HG03469 (cell line): ENCODE results near the gene TNPO2.
"Not testable (repeated sequence)": the region's sequence is repeated elsewhere in the genome, so short reads cannot be mapped to it uniquely, and the experiment has no call there.

Source experiments
- ATAC-seq: cut with Tn5 transposase; IDR thresholded peaks from one replicate; pipeline ENCODE4 v1.9.1; 2021; ENCODE audit warnings: mild to moderate bottlenecking, moderate library complexity, moderate number of reproducible peaks; ENCODE audit not compliant: unreplicated experiment

TNPO2 gene

DNA sequence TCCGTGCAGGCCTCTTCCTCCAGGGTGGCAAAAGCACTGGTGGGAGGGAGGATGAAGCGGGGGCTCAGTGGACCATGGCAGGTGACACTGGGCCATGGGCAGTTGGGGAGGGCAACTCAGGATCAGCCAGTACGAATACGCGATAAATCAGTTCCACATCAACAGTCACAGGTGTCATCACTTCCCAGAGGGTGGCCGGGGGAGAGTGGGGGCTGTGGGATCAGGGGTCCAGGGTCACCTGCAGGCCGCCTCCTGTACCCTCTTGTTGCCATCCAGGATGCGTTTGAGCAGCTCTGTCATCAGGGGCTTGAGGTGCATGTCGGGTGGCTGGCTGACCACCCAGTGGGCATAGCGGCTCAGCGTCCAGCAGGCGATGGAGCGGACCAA, 17.4 kb downstream of the TNPO2 start:
- no peak for ATAC-seq

DNA sequence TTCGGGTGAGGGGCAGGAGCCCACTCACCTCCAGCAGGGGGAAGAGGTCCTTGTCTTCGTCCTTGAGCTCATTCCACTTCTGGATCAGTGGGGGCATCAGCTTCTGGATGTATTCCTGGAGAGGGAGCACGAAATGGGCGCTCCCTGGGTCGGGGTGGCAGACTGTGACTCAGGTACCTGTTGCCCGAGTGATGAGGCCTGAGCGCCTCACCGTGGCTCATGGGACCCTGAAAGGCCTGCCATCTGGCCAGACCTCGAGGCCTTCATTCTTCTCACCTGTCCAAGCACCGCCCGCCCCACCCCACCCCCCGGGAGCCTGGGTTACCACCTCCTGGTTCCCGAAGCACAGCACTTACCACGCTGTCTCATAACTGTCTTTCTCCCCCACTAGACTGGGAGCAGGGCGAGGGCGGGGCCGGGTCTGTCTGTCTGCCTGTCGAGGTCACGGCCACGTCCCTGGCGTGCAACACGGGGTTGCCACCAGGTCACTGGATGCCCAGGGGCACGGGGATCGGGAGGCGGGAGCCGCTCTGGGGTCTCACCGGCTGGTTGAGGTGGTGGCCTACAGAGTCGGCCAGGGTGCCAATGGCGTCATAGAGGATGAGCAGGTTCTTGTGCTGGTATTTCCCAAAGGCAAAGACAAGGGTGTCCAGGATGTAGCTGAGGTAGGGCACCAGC, 17.9 kb downstream of the TNPO2 start:
- ATAC-seq = no peak

DNA sequence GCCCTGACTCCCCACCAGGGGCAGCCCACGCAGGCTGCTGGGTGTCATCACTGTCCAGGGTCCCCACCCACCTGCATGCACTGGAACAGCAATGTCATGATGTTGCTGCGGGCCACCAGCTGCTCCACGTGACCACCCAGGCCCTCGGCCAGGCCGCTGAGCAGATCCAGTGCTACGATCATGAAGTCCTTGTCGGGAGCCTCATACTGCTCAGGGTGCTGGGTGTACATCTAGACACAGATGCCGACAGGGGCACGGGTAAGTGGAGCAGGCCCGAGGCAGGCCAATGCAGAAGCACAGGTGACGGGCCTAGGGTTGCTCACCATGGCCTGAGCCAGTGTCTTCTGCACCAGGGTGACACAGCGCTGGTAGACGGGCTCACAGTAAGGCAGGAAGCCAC, 18.6 kb downstream of the TNPO2 start:
- no peak for ATAC-seq

DNA sequence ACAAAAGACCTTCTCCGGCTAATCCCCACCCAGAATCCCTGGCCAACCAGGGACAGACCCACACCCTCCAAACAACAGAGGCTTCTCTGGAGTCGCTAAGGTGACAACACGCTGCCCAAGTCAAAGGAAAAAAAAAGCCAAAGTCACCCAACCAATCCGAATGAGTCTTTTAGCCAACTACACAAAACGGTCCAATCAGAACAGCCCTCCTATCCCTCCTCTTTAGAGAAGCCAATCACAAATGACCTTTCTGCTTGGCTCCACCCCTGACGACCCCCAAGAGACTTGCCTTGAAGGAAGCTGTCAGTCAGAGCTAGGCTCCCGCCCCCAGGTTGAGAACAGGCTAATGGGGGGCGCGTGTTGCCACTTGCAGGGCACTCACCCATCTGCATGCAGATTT, 20.7 kb downstream of the TNPO2 start:
- ATAC-seq = no peak

DNA sequence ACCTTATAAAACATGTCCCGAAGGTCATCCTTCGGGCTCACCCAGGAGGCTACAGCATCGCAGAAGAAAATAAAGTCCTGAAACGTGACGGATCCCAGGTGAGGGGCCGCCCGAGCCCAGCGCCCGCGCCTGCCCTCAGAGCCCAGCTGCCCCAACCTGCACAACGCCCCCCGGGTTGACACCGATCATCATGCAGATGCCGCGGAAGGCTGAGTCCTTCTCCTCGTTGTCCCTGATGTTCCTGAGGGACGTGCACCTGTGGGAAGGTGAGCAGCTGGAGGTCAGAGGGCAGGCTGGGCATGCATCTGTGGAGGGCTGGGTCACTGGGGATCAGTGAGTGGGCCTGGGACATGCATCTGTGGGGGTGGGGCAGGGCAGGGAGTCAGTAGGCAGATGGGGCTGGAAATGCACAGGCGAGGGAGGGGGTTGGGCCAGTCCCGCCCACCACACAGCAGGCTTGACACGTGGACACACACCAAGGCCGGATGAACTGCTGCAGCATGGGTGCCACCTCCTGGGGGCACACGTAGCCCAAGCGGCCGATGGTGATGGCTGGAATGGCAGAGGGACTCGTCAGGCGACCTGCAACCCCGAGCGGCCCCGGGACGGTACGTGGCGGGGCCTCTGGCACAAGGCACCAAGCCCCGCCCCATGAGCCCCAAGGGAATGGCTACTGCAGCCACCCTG, 22.0 kb downstream of the TNPO2 start:
- no peak for ATAC-seq

DNA sequence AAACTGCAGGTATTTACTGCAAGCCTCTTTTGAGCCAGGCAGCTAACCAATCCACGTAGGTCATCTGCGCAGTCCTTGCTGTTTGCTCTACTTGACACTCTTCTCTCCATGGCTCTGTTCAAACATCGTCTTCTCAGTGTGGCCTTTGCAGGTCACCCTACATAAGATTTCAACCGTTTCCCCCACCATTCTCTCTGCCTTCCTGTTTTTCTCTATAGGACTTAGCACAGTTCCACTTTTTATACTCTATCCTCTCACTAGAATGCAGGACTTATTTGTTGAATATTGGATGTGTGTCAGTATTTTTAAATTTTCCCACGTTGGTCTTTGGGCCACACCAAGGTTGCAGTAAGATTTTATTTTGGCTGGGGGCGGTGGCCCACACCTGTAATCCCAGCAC, 25.6 kb downstream of the TNPO2 start:
- ATAC-seq = no peak

DNA sequence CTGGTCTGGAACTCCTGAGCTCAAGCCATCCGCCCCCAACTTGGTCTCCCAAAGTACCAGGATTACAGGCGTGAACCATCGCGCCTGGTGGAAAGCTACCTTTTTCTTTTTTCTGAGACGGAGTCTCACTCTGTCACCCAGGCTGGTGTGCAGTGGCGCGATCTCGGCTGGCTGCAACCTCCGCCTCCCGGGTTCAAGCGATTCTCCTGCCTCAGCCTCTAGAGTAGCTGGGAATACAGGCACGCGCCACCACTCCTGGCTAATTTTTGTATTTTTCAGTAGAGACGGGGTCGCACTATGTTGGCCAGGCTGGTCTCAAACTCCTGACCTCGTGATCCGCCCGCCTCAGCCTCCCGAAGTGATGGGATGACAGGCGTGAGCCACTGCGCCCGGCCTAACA, 26.3 kb downstream of the TNPO2 start:
- ATAC-seq = not testable (repeated sequence)

DNA sequence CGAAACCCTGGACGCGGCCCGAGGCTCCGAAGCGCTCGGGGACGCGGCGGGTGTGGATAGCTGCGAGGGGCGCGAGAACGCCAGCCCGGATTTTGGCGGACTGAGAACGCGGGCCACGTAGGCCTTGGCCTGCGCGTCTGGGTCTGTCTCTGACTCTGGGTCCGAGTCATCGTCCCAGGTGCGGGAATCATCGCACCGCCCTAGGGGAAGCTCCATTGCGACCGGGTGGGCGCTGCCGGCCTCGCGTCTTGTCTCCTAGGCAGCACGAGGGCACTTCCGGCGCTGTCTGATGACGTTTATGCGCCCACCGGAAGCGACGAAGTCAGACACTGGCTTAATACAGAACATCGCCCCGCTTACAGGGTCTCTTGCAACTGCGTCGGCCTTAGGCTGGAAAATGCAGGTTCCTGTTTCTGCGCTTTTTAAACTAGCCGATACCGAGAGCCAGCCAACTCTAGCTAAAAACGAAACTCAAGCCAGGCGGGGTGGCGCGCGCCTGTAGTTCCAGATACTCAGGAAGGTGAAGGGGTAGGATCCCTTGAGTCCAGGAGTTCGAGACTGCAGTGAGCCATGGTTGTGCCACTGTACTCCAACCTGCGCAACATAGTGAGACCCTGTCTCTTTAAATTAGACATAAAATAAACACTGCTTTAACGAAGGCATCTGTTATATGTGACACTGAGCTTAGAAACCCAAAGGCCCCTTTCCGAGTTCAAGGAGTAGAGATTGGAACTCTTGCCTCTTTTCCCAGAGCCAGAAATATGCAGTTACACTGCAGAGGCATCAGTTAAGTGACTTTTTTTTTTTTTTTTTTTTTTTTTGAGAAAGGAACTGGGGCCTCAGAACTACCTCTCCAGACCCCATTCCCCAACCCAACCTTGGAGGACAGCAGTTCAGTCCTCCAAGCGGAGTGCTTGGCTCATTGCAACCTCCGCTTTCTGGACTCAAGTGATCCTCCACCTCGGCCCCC, 27.1 kb downstream of the TNPO2 start, which contains the start of gene FBXW9:
Gene FBXW9 (minus strand): TSS at position 266 of the 970 bp plus-strand sequence. CDS start 50 bp downstream, at position 216.
- peak; percentile 30 for ATAC-seq

DNA sequence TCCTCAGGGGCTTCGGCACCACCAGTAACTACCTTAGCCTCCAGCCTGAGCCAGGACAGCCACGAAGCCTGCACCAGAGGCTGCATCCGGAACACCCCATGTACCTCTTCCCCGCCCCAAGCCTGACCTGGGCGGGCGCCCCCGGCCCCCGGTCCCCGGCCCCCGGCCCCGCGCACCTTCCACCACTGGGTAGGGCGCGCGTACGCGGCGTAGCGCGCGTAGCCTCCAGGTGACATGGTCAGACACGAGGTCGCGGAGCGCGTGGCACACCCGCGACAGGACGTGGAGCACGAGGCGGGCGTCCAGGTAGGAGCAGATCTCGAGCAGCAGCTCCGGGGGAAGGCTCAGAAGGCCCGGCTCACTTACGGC, 27.8 kb downstream of the TNPO2 start:
- no peak for ATAC-seq

DNA sequence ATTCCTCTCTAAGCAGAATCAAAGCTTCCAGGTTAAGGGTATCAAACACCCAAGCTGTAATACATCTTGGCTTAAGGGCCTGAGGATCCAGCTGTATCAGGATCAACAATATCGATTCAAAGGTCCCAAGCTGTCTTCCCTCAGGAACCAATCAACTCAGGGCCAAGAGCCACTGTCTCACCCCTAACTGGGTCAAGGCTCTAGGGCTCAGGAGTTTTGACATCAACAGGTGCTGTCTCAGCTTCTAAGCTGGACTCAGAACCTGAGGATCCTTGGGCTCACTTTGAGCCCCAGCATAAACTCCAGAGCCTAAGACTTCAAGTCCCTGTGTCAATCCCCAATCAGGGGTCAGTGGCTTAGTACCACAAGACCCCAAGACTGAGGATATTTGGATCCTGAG, 28.2 kb downstream of the TNPO2 start:
- ATAC-seq = no peak

DNA sequence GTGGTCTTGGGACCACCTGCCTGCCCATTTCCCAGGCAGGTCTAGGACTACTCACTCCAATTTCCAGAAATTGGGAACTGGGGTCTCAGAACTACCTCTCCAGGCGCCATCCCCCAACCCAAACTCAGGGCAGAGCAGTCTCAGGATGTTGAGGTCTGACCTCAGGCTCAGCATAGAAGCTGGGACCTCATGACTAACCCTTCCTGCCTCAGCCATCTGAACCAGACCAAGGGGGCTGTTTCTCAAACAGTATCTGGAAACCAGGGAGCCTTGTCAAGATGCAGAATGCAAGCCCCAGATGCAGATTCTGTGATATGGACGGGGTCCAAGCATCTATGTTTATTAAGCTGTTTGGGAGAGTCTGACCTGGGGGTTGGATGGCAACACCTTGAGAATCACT, 28.6 kb downstream of the TNPO2 start:
- no peak for ATAC-seq

DNA sequence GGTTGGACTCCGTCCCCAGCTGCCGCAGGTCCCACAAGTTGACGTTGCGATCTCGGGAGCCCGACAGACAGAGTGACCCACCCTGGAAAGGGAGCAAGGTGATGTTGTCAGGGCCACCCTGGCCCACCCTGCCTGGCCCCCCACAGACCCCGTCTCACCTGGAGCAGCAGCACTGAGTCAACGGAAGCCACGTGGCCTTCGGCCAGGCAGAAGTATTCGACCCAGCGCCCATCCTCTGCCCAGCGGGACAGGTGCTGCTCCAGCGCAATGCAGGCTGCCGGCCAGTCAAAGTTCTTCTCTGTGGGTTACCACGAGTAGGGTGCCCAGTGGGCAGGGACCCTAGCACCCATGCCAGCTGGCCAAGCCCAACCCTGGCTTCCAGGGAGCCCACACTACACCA, 29.1 kb downstream of the TNPO2 start:
- ATAC-seq = no peak

DNA sequence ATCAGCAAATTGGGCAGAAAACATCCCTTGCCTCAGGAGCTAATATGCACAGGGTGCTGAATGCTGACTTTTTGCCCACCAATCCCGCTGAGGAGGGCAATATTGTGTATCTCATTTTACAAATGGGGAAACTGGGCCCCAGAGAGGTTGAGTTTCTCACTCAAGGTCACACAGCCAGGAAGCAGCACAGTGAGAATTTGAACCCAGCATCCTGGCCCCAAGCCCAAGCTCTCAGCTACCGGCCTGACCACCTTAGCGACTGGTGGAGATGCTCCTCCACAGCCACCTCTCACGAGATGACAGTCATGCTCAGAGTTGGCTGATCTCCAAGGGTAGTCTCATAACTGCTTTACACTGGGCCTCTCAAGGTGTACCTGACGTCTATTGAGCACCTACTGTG, 30.8 kb downstream of the TNPO2 start:
- no peak for ATAC-seq

DNA sequence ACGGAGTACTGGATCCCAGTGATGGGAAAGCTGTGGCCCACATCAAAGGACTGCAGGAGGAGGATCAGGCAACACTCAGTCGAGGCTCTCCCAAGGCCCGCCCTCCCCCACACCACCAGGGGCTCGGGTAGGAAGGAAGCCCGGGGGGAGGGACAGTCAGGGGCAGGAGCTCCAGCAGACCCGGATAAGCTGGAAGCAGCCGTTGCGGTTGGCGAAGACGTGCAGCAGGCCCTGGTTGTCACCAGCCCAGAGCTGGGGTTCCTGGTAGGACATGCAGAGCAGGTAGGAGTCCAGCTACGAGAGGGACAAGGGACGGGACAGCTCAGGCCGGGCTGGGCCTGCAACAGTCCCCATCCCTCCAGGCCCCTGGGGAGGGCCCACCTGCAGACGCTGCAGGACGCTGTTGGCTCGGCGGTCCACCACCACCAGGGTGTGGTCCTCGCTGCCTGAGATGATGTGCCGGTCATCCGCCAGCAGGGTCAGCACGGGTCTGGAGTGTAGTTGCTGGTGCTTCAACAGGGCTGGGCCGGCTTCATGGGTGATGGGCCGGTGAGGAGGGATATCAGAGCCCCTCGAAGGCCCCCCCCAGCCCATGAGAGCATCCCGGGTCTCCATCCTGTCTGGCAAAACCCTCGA, 34.0 kb downstream of the TNPO2 start:
- no peak for ATAC-seq

DNA sequence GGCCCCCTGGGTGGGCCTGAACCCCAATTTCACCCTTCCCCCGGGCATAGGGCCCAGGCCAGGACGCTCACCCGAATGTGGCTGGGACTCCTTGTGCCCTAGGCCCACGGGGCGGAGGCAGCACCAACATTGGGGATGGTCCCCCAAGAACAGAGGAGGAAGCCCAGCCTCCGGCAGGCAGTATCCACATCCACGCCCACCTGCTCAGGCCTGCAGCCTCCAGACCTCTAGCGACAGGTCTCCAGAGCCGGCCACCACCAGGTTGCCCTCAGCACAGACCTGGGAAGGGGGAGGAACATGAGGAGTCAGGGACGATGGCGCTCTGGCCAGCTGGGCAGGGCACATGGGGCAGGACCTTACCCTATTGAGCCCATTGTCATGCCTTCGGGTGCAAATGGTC, 34.7 kb downstream of the TNPO2 start:
- ATAC-seq = no peak

DNA sequence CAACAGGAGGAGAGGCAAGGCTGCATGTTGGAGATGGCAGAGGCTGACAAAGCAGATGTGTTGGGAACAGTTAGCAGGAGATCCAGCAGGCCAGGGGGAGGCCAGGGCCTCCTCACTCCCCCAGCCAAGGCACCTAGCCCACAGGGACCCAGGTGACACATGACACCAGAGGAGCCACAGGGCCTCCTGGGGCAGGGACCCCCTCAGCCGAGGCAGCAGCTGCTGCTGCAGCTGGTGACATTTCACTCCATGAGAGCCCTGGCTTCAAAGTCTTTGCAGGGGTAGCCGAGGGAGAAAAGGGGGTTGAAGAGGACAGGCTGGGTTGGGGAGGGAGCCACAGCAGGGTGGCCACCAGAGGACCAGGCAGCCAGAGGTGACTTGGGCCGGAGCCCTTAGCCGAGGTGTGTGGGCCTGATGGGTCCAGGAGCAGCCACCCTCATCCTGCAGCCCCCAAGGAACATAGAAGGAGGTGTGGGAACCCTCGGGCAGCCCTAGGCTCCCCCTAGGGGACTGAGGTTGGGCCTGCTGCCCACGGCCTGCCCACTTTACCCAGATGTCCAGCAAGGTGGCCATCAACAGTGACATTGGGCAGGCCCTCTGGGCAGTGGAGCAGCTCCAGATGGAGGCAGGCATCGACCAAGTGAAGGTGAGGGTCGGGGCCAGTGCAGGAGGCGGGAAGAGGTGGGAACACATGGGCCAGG, 36.1 kb downstream of the TNPO2 start, which contains the start of gene GNG14:
Gene GNG14 (plus strand): TSS at position 503 of the 701 bp plus-strand sequence. CDS start 51 bp downstream, at position 554.
- no peak for ATAC-seq

DNA sequence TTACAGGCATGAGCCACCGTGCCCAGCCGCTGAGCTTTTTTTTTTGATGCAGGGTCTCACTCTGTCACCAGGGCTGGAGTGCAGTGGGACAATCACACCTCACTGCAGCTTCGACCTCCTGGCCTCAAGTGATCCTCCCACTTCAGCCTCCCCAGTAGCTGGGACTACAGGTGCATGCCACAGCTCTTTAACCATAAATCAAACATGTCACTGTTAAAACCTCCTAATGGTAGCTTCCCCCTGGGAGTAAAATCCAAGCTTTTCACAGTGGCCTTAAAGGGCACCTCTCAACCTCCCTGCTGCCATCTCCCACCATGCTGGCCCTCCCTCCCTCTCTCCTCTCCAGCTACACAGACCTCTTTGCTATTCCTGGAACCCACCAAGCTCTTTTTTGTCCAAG, 37.9 kb downstream of the TNPO2 start:
- no peak for ATAC-seq

DNA sequence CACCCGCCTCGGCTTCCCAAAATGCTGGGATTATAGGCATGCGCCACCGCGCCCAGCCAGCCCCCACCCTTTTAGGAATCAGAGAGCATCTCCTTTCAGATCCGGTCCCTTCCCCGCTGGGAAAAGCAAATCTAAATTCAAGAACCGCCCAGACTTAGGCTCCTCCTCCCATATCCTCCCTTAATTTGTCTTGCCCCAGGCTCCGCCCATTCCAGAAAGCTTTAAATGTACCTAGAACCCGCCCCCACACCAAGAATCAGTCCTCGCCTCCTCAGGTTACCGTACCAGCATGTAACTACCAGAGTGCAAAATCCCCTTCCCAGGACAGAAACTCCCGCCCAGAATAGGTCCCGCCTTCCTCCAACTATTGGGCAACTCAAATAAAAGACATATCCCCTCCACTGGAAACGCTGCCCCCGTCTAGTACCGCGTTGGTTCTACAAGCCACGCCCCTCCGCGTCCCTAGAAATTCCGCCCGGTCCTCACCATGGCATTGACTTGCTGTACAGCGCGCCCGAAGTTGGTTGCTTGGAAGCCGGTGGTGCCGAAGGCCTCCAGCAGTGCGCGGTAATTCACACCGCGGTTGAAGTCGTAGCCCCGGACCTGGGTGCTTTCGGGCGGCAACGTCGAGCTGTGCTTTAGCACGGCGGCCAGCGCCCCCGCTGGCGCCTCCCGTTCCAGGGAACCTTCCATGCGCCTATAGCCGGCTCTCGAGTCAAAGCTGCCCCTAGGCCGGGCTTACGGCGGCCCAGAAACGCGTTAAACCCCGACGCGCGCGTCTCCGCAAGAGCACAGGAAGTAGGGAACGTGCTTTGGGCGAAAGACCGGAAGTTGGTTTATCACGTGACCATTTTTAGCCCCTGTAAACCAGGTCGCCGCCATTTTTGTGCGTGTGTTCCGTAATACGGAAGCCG, 42.4 kb downstream of the TNPO2 start, which contains the start of gene DHPS:
Gene DHPS (minus strand): TSS at position 807 of the 914 bp plus-strand sequence. CDS start 114 bp downstream, at position 693.
- peak; percentile 45 for ATAC-seq

DNA sequence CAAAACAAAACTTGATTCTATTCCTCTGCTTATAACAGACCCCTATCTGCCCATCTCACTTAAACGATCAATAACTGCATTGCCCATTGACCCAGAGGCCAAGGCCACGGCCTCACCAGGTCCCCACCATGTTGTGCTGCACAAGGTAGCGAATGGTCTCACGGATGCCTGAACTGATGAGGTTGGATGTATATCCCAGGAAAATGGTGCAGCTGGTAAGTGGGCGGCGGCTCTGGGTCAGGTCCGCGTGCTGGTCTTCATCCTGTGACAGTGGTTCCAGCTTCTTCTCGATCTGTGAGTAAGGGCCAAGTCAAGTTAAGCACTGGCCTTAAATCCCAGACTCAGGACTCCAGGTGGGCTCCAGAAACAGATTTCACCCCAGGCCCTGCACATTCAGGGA, 43.7 kb downstream of the TNPO2 start:
- ATAC-seq = no peak
